HG02840 (cell line): Measurements from ENCODE around the gene CTIF.

Experiments
- ATAC-seq: cut with Tn5 transposase; IDR thresholded peaks from one replicate; pipeline ENCODE4 v1.9.1; 2021; ENCODE audit warnings: mild to moderate bottlenecking, moderate library complexity, moderate number of reproducible peaks; ENCODE audit not compliant: unreplicated experiment, low FRiP score

Gene CTIF

DNA sequence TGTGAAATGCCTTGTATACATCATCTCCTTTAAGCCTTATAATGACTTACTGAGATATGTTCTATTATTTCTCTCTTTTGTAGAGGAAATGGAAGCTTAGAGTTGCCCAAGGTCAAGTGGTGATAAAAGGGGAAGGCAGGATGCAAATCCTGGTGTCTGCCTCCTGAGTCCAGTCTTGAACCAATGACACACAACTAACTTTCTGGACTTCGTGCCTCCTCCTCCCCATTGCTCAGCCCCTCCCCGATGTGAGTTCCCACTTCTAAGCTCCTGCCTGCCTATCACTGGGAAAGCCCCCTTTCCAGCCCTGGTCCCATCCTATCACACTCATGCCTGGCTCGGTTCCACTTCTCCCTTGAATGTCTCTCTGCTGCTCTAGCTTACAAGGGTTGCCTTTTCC is 6.9 kb upstream of the CTIF start:
- ATAC-seq = no peak

DNA sequence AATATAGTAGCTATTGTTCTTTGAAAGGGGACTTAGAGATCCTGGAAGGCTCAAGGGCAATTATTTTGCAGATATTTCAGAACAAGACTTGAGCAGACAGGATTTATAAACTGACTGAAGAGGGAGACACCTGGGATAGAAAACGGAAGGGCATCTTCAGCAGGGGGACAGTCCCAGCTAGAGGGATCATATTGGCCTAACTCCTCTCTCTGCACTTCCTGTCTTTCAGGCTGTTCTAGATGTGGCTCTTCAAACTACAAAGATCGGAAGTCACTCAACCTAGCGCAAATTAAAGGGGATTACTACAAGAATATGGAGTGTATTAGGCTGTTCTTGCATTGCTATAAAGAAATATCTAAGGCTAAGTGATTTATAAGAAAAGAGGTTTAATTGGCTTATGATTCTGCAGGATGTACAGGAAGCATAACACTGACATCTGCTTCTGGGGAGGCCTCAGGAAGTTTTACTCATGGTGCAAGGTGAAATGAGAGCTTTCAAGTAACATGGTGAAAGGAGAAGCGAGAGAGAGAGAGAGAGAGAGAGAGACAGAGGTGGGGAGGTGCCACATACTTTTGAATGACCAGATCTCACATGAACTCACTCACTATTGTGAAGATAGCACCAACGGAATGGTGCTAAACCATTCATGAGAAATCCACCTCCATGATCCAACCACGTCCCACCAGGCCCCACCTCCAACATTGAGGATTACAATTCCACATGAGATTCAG is 5.3 kb upstream of the CTIF start:
- ATAC-seq = no peak

DNA sequence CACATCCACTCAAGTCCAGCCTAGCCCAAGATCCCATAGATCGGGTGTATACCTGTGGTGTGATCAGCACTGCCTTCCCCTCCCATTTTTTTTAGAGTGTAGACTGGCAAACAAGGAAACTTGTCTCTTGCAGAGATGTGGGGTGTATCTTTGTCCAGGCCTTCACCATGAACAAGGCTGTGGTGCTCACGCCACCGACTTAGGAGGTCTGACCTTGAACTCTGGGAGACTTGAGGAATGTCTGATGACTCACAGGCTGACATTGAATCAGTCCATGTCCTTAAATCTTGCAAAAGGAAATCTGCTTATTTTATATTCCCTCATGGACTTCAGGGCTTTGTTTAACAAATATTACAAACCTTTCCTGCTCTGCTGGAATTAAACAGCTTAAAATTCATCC is 4.5 kb upstream of the CTIF start:
- ATAC-seq = no peak

DNA sequence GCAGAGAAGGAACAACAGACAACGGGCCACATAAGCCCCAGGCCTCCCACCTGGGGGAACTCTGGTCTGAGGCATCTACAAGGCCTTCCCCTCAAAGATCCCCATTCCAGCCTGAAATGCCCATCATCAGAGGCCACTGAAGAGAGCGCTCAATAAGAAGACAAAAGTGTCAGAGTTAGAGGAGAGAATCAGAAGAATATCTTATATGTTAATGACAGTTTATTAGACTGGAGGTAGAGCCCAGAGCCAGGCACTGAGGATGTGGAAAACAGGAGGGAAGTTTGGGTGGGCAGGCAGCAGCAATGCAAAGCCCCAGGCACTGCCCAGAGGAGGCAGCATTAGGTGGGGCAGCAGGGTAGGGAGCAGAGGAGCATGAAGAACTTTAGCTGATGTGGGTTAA is 2.9 kb upstream of the CTIF start:
- no peak for ATAC-seq

DNA sequence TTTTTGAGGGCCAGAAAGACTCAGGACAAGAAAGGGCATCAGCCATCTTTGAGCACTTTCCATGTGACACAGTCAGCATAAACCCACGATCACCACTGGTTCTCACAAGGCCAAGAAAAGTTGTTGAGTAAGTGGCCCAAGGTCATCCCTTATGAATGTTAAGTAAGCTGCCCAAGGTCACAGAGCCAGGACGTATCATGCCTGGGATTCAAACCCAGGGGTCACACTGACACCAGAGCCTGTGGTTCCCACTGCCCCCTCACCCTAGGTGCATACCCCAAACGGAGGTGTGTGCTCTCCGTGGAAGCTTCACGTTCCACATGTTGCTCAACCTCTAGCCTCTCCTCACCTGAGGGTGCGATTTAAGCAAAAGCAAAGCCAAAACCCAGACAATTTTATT is 2.3 kb upstream of the CTIF start:
- ATAC-seq = no peak

DNA sequence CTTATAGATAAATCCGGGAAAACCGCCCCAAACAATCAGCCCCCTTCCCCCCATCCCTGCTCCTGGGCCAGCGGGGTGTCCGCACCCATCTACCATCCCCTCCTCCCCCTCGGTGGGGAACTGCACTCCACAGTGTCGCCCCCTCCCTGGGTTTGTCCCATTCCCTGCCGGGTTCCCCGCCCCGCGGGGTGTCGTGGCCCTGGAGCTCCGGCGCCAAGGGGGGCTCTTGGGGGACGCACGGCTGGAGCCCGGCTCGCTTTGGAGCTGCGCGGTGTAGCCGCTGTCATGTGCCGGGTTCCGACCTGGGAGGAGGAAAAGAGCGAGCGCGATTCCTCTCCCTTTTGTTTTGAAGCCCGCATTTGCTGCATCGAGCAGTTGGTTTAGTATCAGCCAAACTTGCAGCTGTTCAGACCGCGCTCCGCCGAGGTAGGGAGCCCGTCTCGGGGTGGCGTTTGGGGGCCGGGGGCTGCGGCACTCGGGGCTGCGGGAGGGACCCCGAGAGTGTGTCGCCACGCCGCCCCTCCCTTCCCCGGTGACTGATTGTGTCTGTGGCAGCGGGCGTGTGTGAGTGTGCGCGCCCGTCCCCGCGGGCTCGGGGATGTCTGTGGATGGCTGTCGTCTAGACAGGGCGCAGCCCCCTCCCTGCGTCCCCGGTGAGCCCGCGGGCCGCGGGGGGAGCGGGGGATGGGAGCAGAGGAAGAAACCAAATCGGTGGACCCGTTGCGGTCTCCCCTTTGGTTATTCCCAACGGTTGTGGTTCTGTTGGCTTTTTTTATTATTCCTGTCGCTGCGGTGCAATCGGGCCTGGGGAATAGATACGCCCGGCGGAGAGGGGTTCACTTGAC is 797 bp downstream of the CTIF start:
- ATAC-seq = no peak

DNA sequence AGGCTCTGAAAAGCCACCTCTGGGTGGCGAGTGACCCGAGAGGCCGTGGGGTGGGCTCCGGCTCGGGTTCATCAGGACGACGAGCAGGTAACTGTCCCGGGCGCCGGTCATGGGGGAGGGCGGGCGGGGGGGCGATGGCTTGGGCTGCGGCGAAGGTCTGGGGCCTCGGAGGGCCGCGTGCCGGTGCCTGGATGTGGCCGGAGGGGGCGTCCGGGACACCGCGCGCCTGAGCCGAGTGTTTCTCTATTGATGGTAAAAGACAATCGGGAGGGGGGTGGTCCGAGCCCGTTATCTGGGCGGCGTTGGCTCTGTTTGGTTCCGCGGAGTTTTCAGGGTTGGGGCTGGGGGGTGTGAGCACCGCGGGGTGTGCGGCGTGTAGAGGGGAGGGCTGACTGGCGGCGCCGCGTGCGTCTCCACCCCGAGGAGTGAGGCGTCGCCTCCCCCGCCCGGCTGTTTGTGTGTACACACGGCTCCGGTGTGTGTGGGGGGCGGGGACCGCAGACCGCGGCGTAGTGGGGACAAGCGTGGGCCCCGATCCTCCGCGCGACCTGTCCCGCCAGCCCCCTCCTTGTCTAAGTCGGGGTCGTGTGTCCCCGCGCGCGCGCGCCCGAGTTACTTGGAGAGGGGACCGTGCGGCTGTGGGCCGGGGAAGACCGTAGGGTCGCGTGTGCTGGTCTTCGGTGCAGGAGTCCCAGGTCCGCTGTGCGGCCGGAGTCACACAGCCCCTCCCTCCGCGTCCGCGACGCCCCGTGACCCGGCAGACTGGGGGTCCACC is 1.6 kb downstream of the CTIF start:
- ATAC-seq = no peak

DNA sequence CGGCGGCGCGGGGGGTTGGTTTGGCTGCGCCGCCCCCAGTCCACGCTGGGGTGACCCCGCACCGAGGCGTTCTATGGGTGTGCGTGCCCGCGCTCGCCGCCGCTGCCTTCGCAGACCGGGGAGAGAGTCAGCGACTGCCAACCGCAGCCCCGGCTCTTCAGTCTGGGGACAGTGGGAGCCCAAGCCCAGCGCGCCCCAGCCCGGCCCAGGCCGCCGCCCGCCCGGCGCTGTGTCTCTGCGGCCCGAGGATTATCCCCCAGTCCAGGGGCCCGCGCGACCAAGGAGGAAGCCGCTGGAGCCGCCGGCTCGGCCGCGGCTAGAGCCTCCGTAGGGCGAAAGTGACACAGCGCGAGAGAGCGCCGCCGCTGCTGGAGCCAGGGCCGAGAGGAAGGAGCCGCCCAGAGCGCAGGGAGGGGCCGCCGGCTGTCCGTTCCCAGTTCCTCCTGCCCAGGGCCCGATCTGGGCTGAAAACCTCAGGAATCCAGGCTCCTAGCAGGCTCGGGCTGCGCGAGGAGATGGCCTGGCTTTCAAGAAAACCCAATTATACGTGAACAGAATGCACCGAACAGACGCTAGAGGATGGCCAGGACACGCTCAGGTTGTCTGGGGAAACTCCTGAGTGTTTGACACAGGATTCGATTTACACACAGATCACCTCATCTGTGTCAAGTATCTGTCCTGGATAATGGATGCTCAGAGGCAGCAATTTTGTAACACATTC is 2.4 kb downstream of the CTIF start:
- ATAC-seq = no peak

DNA sequence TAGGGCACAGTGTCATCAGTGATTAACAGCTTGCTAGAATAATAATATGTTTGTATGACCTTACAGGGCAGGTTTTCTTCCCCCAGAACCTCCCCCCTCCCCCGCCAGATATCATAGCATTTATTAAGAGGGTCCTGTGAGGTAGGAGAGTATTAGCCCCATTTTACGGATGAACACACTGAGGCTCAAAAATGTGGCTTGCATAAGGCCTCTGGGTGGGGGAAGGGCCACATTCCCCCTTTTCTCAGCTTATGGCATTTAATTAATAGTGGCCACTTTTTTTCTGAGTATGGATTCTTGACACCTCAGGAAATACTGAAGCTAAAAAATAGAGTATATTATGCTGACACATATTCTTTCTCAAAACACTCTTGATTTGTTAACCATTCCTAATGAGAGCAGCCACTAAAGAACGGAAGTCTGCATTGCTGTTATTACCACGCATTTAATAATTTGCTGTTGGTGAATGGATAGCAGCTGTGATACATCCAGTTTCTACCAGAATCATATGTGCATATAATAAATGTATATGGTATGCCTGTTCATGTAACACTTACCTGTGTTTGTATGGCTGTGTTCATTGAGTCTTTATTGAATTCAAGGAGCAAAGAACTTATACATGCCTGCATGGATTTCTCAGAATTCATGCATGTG is 3.0 kb downstream of the CTIF start:
- ATAC-seq = no peak

DNA sequence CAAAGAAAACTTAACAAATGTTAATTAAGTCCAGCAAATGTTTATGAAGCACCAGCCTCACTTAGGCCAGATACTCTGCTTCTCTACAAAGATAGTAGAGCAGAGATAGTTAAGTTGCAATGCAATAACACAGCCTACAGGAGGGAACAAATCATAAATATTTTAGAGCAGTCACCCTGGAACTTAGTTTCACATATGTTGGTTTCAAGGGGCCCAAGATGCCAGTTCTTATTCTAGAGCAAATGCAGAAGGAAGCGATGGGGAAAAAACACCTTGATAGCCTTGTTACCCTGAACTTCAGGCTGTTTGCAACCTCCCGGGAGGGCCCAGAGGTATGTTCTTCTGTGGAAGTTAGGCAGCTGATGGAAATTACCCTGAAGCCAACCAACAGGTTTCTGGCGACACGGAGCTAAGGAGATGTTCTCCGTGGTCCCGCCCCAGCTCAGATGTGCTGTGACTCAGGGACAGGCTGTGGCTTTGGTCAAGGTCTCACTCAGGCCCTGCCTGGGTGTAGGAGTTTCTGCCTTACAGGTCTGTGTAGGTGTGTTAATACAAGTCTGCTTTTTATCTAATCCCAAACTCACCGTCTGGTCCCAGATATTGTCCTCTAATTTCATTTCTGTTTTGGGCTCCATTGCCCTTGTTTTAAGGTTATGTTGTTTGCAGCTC is 3.8 kb downstream of the CTIF start:
- no peak for ATAC-seq

DNA sequence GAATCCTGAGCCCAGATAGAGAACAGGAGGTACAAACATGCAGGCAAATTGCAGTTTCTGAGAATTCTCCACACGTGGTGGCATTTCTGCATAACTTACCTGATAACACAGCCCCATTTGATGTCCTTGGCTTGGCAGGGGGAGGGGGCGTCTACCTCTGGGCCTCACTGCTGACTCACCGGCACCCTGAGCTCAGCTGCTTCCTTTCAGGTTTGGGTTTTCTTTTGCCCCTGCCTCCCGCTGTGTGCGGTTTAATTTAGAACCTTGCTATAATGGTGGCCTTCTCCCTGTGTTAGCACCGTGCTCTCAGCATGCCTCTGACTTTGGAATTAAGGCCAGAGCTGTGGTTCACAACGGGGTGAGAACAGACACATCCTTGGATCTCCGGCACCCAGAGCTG is 4.4 kb downstream of the CTIF start:
- ATAC-seq = no peak

DNA sequence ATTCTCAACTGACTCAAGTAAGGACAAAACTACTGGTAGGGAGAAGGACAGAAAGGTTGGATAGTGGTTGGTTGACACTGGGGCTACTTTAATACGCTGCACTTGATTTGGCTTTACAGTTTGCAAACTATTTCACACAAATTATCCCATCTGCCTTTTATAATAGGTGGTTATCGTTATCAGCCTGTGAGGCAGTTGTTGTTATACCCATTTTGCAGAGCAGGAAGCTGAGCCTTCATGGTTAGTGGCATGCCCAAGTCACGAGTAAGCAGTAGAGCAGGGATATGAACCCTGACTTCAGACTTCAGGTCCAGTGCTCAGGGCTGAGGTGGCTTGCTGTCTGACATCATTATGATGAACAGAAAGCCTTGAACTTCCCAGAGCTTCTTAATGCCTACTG is 5.3 kb downstream of the CTIF start:
- ATAC-seq = no peak

DNA sequence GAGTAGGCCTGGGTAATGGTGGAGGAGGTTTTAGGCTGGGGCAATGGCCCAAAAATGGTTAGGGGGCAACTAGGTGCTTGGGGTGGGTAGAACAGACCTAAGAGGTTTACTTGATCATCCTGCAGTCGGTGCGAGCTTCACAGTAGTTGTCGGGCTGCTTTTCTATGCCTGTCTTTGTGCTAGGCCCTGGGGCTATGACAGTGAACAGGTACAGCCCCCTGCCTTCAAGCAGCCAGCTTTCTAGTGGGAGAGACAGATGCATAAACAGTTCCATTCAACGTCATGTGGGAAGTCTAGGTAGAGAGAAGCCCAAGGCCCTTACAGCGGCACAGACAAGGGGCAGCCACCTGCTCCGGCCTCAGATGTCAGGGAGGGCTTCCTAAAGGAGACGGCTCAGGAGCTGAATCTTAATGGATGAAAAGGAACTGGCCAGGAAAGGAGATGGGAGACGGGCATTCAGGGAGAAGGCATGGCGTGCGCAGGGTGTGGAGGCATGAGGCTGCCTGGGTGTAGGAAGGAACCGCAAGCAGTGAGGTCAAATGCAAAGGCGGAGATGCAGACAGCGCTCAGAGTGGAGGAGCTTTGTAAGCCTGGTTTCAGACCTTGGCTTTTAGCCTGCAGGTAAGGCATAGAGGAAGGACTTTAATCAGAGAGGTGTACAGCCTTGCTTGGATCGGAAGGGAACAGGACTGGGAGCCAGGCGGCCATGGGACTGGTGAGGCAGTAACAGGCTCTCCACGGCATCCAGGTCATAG is 6.0 kb downstream of the CTIF start:
- no peak for ATAC-seq

DNA sequence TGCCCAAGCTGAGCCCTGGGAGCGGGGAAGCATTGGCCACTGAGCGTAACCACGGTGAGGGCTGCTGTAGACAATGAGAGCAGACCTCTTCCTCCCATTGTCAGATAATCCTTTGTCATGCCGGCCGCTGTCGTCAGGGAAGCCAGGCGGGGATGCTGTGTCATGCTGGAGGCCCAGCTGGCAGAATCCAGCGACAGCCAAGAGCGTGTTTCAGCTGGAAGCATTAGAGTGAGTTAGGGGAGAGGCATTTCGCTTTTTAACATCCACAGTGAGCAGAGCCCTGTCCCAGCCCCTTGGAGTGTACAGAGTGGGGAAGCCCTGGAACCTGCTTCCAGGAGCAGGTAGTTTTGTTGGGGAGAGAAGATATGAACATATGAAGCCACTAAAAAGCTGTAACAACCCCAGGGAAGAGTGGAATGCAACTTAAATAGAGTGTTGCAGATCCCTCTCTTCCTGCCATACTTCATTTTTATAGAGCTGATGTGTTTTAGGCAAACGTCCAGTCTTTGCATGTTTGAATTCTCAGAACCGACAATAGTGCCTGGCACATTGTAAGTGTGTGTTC is 7.0 kb downstream of the CTIF start:
- ATAC-seq = no peak

DNA sequence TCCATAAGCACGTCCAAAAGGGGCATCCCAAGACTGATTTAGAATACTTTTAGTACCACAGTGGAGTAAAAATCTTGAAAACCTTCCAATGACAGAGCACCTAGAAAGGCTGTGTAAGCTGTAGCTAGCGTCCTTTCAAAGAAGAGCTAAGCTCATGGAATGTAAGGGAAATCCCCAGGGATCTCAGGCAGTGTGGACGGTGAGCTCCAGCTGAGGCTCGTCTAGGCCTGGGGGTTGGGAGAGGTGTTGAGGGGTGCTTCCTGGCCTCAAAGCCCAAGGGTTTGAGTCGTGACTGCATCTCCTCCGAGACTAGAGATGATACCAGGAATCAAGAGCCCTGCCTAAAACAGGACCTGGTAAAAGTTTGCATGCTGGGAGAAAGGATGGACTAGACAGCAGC is 7.6 kb downstream of the CTIF start:
- ATAC-seq = no peak

DNA sequence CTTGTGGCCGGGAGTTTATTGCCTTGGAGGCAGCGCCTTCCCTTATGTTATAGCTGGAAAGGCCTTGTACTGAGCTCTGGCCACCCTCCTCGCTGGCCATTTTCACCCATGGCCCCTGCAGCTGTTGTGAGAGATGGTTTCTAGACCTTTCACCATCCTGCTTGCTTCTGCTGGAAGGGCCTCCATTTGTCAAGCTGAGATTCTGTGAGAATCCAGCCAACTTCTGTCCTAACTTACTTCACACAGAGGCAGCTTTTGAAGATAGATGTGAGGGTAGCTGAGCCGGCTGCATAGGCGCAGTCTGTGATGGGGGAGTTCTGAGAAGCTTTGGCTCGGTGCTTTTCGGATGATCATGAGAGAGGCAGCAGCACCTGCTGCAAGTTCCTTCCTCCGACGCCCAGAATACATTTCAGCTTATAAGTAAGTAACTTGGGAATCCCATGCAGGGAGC is 8.7 kb downstream of the CTIF start:
- no peak for ATAC-seq

DNA sequence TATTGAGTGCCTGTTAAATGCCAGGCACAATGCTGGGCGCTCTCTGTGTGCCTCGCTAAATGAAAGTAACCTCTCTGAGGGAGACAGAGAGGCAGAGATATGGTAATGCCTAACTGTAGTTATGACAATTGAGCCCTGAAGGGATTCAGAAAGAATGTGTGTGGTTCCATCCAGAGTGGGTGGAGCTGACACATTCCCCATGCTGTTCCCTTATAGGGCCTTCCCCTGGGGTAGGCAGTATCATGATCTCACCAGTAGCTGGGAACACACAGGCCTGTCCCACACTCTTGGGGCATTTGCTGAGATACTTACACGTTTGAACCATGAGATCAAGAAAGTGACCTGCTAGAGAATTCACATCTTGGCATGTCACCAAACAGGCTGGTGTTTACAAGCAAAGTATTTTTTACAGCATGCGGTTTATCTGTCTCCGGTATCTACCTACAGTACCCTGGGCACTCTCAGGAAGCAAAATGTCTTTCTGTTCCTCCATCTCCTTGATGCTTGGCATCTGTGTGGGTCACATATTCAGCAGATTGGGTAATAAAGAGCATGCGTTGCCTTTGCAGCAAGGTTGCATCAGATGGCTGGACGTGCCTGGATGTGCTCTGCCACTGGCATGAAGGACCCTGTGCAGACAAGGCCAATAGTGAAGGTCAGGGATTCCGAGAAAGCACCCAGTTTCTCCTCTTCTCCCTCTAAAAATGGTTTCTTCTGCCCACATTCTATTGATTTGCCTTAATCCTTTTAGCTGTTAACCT is 9.4 kb downstream of the CTIF start:
- ATAC-seq = no peak

DNA sequence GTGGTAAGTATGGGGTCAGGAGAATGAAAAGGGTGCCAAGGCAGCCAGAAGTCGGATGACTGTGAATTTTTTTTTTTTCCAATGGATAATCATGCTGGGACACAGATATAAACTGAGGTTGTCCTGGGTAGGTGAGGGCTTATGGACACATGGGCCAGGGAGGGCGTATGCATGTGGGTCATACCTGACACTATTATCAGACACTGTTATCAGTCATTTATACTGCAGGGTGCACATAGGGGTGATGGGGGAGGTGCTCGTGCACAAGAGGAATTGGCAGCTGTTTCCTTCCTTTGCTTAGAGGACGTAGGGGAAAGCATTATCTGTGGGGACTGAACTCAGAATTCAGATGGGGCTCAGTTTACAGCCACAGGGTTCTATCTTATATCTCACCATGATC is 10.1 kb downstream of the CTIF start:
- ATAC-seq = no peak
